IgD-negative memory B cell (primary cell): ENCODE data around the gene MEMO1. TPM values are rescaled to one million over a fixed set of nuclear protein-coding genes. Genes with fewer than 3 reads are reported as not detected.
A peak's percentile ranks its signal among the peaks of the same experiment; 100 is the strongest.
"Not testable (repeated sequence)": the region's sequence is repeated elsewhere in the genome, so short reads cannot be mapped to it uniquely, and the experiment has no call there.

Experiments used
- H3K27ac Mint-ChIP-seq, 3 donors: one replicate each; pipeline ENCODE4 v1.8.0; 2020 to 2022; ENCODE audit warnings: mild to moderate bottlenecking in 3 of 3, mixed read lengths in 3 of 3, moderate library complexity in 1 of 3
- H3K27me3 Mint-ChIP-seq: one replicate; pipeline ENCODE4 v1.8.0; 2021; ENCODE audit warnings: mixed read lengths
- H3K36me3 Mint-ChIP-seq: one replicate; pipeline ENCODE4 v1.8.0; 2020; ENCODE audit warnings: mild to moderate bottlenecking, mixed read lengths
- H3K4me1 Mint-ChIP-seq, 3 donors: one replicate each; pipeline ENCODE4 v1.8.0; 2020 to 2022; ENCODE audit warnings: mixed read lengths in 3 of 3, mild to moderate bottlenecking in 1 of 3
- H3K4me3 Mint-ChIP-seq, 4 donors: one replicate each; pipeline ENCODE4 v1.8.0; 2020 to 2022; ENCODE audit warnings: mild to moderate bottlenecking in 4 of 4, mixed read lengths in 4 of 4, moderate library complexity in 3 of 4
- H3K9me3 Mint-ChIP-seq, 3 donors: one replicate each; pipeline ENCODE4 v1.8.0; 2020 to 2021; ENCODE audit warnings: mixed read lengths in 3 of 3, mild to moderate bottlenecking in 1 of 3
- polyA plus RNA-seq: library from polyadenylated mRNA; unstranded; fragments of 300-500 nt; fragmentation: Illumina TruSeq; gene quantifications from one replicate; pipeline ENCODE4 v1.2.3, GENCODE V29; 2021

The MEMO1 gene
- polyA plus RNA-seq, 1 donor from 2014 or later = 32.0 TPM

DNA sequence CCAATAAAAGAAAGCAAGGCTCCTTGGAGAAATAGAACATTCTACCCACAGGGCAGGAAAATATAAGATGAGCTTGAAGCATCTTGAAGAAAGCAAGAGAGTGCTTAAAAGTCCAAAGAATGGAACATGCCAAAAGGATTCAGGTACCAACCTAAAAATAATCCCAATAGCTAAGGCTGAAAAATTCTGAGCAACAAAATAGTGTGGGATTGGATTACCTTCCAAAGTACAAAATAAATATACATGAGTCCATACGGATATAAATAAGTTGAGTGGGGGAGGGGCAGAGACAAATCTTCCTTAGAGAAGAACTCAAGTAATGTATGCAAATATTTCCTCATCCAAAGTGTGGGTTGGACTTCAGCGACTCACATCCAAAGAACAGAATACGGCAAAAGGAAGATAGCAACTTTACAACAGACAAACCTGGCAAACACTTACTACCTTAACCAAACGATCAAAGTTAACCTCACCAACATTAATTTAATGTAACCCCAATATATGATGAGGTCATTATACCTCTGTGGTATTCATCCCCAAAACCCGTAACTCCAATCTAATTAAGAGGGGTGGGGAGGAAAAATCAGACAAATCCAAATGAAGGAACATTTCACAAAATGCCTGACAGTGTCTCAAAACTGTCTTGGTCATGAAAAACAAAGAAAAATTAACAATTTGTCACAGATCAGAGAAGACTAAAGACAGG is 26.9 kb downstream of the MEMO1 start:
- H3K27ac Mint-ChIP-seq = no peak overlapping the region
- H3K4me3 Mint-ChIP-seq = no peak overlapping the region
- H3K27me3 Mint-ChIP-seq = no peaks in the 10 kb centered on the region
- peaks cover 2% of the 10 kb centered on the region for H3K36me3 Mint-ChIP-seq
- no peaks in the 10 kb centered on the region for H3K9me3 Mint-ChIP-seq
- peaks cover 15 to 31% (median 19%) of the 10 kb centered on the region in 3 donors for H3K4me1 Mint-ChIP-seq

DNA sequence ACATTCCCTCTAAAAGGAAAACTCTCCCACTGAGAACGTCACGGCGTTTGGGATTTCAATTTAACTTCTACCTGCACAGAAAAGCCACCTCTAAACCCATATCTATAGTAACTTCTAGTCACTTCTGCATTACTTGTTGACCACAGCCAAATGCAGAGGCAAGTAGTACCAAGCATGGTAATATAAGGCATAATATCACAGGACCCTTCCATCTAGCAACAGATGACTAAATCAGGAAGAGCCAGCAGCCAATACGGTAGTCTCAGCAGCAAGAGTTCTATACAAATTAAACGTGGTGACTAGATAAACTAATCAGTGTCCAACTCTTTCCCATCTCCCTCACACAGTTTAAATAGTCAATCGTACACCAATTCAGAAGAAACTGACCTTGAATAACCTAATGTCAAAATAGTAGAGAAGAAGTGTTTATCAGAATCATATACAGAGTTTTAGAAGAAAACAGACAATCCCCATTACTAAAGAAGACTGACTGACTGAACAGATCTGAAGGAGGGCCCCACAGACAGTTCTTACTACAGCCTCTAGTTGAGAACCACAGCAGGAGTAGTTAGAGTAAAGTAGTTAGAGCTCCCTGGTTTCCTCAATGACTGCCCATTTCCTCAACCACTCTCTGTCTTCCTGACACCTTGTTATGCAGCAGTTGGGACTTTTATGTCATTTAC is 30.0 kb downstream of the MEMO1 start:
- Mint-ChIP-seq H3K36me3 (peaks cover 2% of the 10 kb centered on the region), H3K27me3 (no peaks in the 10 kb centered on the region), H3K4me1 (peaks cover 13 to 26% (median 20%) of the 10 kb centered on the region in 3 donors), H3K27ac (peak overlapping the region; percentile 1 to 92 (median 52)), H3K4me3 (peak overlapping the region; percentile 10 to 82 (median 35)), H3K9me3 (no peaks in the 10 kb centered on the region)

DNA sequence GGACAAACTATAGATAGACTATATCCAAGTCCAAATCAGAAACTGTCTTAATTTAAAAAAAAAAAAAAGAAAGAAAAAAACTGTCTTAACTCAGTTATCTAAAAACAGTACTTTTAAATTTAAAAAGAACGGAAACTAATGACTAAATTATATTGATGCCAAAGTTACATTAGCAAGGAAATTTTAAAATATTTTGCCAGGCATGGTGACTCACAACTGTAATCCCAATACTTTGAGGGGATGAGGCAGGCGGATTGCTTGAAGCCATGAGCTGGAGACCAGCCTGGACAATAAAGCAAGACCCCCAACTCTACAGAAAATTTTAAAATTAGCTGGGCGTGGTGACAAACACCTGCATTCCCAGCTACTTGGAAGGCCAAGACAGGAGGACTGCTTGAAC is 30.9 kb downstream of the MEMO1 start:
- Mint-ChIP-seq H3K4me1 (peaks cover 13 to 28% (median 20%) of the 10 kb centered on the region in 3 donors), H3K4me3 (no peak overlapping the region), H3K36me3 (peaks cover 2% of the 10 kb centered on the region), H3K27me3 (no peaks in the 10 kb centered on the region), H3K9me3 (no peaks in the 10 kb centered on the region), H3K27ac (no peak overlapping the region)

DNA sequence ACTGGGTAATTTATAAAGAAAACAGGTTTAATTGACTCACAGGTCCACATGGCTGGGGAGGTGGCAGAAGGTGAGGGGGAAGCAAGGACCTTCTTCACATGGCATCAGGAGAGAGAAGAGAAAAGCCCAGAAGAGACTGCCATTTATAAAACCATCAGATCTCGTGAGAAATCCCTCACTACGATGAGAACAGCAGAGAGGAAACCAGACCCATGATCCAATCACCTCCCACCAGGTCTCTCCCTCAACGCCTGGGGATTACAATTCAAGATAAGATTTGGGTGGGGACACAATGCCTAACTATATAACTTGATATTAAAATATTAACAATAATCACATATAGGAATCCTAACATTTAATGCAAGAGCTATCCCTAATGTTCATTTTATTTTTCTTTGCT is 31.8 kb downstream of the MEMO1 start:
- H3K27ac Mint-ChIP-seq = peak overlapping the region in 1 of 3 donors; percentile 35
- peaks cover 16 to 28% (median 22%) of the 10 kb centered on the region in 3 donors for H3K4me1 Mint-ChIP-seq
- no peak overlapping the region for H3K4me3 Mint-ChIP-seq

DNA sequence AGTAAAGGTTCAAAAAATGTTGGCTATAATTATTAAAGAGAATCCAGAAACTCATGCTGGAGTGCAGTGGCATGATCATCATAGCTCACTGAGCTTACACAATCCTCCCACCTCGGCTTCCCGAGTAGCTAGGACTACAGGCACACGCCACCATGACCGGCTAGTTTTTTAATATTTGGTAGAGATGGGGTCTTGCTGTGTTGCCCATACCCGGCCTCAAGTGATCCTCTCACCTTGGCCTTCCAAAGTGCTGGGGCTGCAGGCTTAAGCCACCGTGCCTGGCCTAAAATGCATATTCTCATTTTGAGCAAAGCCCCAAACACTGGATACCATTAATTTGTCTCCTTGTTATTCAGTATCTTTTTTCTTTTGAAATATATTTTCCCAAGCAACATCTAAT is 32.4 kb downstream of the MEMO1 start:
- H3K4me3 Mint-ChIP-seq = no peak overlapping the region
- H3K36me3 Mint-ChIP-seq = no peaks in the 10 kb centered on the region
- H3K27me3 Mint-ChIP-seq = no peaks in the 10 kb centered on the region
- H3K9me3 Mint-ChIP-seq = no peaks in the 10 kb centered on the region
- peaks cover 20 to 30% (median 22%) of the 10 kb centered on the region in 3 donors for H3K4me1 Mint-ChIP-seq
- H3K27ac Mint-ChIP-seq = peak overlapping the region in 1 of 3 donors; percentile 47

More for the DNA sequence above, 31.8 kb downstream of the MEMO1 start:
- Mint-ChIP-seq H3K27me3 (no peaks in the 10 kb centered on the region), H3K9me3 (no peaks in the 10 kb centered on the region), H3K36me3 (peaks cover 2% of the 10 kb centered on the region)

DNA sequence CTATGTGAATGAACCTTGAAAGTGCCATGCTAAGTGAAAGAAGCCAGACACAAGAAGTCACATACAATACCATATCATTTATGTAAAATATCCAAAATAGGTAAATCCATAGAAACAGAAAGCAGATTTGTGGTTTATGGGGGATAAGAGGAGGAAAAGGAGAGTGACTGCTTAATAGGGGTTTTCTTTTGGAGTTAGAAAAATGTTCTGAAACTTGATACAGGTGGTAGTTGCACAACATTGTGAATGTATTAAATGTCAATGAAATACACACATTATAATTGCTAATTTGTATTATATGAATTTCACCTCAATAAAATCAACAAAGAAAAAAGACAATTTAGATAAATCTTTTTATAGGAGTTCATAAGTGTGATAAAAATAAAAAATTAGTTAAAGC is 37.1 kb downstream of the MEMO1 start:
- no peak overlapping the region for H3K4me3 Mint-ChIP-seq
- H3K4me1 Mint-ChIP-seq = peaks cover 17 to 20% (median 19%) of the 10 kb centered on the region in 3 donors
- H3K27ac Mint-ChIP-seq = no peak overlapping the region
- H3K9me3 Mint-ChIP-seq = no peaks in the 10 kb centered on the region
- no peaks in the 10 kb centered on the region for H3K27me3 Mint-ChIP-seq
- H3K36me3 Mint-ChIP-seq = peaks cover 3% of the 10 kb centered on the region

DNA sequence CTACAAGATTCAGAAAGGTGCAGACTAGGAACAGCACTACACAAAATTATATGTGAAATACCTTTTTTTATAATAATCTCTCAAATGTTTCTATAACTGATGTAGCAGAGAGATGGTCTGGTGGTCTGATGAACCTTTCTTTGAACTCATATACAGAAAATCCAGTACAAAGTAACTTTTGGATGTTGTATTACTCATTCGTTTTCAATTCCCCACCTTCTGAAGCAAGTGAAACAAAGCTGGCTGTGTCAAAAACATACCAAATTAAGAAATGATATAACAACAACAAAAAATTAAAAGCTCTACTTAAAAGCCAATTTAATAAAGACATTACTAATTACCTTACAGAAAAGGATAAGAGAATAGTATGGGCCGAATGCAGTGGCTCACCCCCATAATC is 38.7 kb downstream of the MEMO1 start:
- Mint-ChIP-seq H3K4me1 (peaks cover 15 to 20% (median 19%) of the 10 kb centered on the region in 3 donors), H3K4me3 (no peak overlapping the region), H3K27ac (no peak overlapping the region), H3K9me3 (no peaks in the 10 kb centered on the region), H3K36me3 (peaks cover 3% of the 10 kb centered on the region), H3K27me3 (no peaks in the 10 kb centered on the region)

DNA sequence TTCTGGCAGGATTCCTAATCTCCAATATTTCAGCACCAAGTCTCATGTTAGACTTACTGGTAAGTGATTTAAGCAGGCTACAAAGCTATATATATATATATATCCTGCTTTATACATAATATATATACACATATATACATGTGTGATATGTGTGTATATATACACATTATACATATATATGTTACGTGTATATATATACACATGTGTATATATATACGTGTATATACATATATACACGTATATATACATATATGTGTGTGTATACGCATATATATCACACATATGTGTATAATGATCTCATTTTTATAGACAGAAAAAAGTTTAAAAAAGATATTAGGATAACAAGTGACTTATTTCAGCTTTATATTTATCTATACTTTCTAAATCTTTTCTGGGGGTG is 41.6 kb downstream of the MEMO1 start:
- Mint-ChIP-seq H3K9me3 (no peaks in the 10 kb centered on the region), H3K36me3 (peaks cover 3% of the 10 kb centered on the region), H3K4me3 (no peak overlapping the region), H3K4me1 (peaks cover 15 to 20% (median 18%) of the 10 kb centered on the region in 3 donors), H3K27me3 (no peaks in the 10 kb centered on the region), H3K27ac (no peak overlapping the region)

DNA sequence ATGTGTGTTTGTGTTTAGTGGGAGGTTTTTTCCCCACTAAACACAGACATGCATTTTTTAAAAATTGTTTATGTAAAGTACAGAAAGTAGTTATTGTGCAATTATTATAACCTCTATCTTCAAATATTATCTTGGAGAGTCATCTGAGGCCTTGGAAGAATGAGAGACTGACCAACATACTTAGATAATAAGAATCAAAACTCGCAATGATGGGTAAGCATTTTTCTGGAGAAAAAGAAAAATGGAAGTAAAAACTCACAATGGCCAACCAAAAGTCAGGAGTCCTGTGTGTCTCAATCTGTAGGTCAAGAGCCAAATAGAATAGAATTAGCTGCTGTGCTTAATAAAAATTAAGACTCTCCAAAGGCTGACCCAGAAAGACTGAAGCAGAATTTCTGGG is 43.0 kb downstream of the MEMO1 start:
- peaks cover 13 to 14% (median 13%) of the 10 kb centered on the region in 3 donors for H3K4me1 Mint-ChIP-seq
- H3K36me3 Mint-ChIP-seq = peaks cover 4% of the 10 kb centered on the region
- no peaks in the 10 kb centered on the region for H3K27me3 Mint-ChIP-seq
- H3K9me3 Mint-ChIP-seq = no peaks in the 10 kb centered on the region
- H3K4me3 Mint-ChIP-seq = no peak overlapping the region
- H3K27ac Mint-ChIP-seq = no peak overlapping the region

DNA sequence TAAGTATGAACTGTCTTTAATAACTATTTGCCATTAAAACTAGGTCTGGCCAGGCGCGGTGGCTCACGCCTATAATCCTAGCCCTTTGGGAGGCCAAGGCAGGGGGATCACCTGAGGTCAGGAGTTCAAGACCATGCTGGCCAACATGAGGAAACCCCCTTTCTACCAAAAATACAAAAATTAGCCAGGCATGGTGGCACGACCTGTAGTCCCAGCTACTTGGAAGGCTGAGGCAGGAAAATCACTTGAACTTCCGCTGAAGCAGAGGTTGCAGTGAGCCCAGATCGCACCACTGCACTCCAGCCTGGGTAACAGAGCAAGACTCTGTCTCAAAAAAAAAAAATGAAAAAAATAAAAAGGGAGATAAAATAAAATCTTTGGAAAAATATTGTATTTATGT is 44.4 kb downstream of the MEMO1 start:
- not testable (repeated sequence) for H3K27me3 Mint-ChIP-seq, H3K9me3 Mint-ChIP-seq, H3K36me3 Mint-ChIP-seq, H3K27ac Mint-ChIP-seq, H3K4me3 Mint-ChIP-seq
- H3K4me1 Mint-ChIP-seq = peaks cover 7 to 14% (median 14%) of the 10 kb centered on the region in 3 donors

DNA sequence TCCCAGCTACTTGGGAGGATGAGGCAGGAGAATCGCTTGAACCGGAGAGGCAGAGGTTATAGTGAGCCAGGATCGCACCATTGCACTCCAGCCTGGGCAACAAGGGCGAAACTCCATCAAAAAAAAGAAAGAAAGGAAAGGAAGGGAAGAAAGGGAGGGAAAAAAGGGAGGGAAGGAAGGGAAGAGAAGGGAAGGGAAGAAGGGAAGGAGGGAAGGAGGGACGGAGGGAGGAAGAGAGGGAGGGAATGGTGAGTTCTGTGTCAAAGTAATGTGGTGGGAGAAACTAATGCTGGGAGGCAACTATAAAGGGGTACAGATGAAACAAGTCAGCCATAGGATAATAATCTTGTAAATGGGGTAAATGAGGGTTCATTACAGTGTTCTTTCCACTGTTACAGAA is 45.7 kb downstream of the MEMO1 start:
- Mint-ChIP-seq H3K4me3 (no peak overlapping the region), H3K4me1 (peaks cover 12 to 20% (median 17%) of the 10 kb centered on the region in 3 donors), H3K27ac (peak overlapping the region in 1 of 3 donors; percentile 19)

DNA sequence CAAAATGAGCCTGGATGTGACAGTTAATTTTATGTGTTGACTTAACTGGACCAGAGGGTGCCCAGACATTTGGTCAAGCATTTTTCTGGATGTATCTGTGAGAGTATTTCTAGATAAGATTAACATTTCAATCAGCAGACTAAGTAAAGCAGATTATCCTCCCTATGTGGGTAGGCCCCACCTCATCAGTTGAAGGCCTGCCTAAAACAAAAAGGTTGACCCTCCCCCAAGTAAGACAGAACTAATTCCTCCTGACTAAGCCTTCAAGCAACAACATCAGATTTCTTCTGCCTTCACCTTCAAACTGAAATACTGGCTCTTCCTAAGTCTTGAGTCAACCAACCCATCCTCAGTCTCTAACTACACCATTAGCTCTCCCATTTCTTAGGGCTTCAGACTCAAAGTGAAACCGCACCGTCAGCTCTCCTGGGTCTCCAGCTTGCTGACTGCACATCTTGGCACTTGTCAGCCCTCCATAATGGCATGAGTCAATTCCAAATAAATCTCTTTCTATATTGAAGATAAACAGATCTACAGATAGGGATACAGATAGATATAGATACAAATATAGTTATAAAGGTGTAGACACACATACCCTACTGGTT is 47.9 kb downstream of the MEMO1 start:
- H3K27me3 Mint-ChIP-seq = no peaks in the 10 kb centered on the region
- H3K36me3 Mint-ChIP-seq = peaks cover 4% of the 10 kb centered on the region
- H3K4me3 Mint-ChIP-seq = peak overlapping the region in 2 of 4 donors; percentile 4 to 58
- peak overlapping the region in 1 of 3 donors; percentile 11 for H3K27ac Mint-ChIP-seq
- peaks cover 28 to 40% (median 35%) of the 10 kb centered on the region in 3 donors for H3K4me1 Mint-ChIP-seq
- no peaks in the 10 kb centered on the region for H3K9me3 Mint-ChIP-seq

More for the DNA sequence above, 45.7 kb downstream of the MEMO1 start:
- Mint-ChIP-seq H3K36me3 (peaks cover 2% of the 10 kb centered on the region), H3K9me3 (no peaks in the 10 kb centered on the region), H3K27me3 (no peaks in the 10 kb centered on the region)

DNA sequence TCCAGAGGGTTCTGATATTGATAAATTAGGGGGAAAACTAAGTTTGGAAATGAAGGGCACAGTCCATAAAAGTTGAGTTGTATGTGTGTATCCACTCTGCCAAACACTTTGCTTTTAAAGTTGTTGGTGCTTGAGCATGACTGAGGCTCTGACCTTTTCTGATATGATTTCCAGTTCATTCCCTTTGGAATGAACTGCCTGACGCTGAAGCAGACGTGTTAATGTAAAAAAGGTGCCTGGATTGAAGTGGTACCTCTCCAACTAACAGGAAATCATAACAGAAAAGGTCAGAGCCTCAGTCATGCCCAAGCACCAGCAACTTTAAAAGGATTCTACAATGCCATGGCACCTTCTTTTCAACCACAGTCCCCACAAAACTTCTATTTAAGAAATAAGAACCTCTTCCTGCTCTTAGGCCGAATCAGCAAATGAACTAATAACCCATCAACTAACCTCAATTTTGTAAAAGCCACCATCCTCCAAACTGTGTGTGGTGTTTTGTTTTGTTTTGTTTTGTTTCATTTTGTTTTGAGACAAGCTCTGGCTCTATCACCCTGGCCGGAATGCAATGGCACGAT is 52.6 kb downstream of the MEMO1 start:
- no peaks in the 10 kb centered on the region for H3K27me3 Mint-ChIP-seq
- peak overlapping the region in 2 of 4 donors; percentile 1 to 75 for H3K4me3 Mint-ChIP-seq
- no peaks in the 10 kb centered on the region for H3K9me3 Mint-ChIP-seq
- peaks cover 35 to 53% (median 42%) of the 10 kb centered on the region in 3 donors for H3K4me1 Mint-ChIP-seq
- peaks cover 14% of the 10 kb centered on the region for H3K36me3 Mint-ChIP-seq
- H3K27ac Mint-ChIP-seq = peak overlapping the region; percentile 24 to 75 (median 74)

DNA sequence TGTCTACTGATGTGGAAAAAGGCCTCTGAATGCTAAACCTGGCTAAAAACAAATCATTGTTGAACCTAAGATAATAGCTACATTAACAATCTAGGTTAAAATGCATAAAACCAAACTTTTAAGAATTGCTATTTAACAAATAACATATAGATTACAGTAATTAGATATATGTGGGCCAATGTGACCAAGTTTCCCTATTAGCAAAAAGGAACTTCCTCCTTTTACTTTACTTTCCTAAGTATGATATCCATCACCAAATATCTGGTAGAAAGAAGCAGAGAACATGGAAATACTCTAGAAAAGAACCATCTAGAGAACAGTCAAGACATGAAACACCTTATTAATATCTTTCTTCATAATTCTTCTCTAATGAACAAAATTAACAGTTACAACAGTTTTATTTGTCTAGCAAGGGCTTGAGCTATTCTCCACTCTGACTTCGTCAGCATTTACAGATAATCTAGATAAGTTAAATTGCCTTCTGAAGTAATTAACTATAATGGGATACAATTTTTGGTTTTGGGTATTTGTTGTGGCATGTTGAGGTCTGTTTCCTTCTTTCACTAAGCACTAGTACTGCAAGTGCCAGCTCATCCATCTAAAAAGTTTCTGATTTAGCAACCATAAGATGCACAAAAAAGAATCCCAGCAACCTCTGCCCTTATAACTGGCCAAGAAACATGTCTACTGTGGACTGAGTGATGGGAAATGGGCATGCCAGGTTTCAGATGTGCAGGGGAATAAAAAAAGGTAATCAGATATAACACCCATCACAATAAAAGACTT is 53.3 kb downstream of the MEMO1 start:
- Mint-ChIP-seq H3K4me1 (peaks cover 35 to 47% (median 37%) of the 10 kb centered on the region in 3 donors), H3K36me3 (peaks cover 11% of the 10 kb centered on the region), H3K27ac (peak overlapping the region; percentile 17 to 75 (median 74)), H3K27me3 (no peaks in the 10 kb centered on the region), H3K9me3 (no peaks in the 10 kb centered on the region), H3K4me3 (peak overlapping the region; percentile 54 to 87 (median 72))
